T follicular helper cell (primary cell): ENCODE data around the gene ST3GAL3.
A peak's percentile ranks its signal among the peaks of the same experiment; 100 is the strongest.

Experiments
- DNase-seq: peaks from one replicate; pipeline ENCODE4 v3.0.0-alpha.2; 2020; ENCODE audit warnings: low read depth
- total RNA-seq, 2 experiments: gene quantifications; one replicate each; lab custom pipeline; 2026; lab: John Stamatoyannopoulos, UW

Gene ST3GAL3
- total RNA-seq = 2.6 to 6.4 reads per million in 2 experiments

- DNase-seq = peak; percentile 84
Observed at GRCh38 chr1:43707190-43708001, at the start of gene ST3GAL3. Gene ST3GAL3, plus strand, starts transcription at chr1:43707536. Its CDS starts 28,727 bp downstream, at chr1:43736263.

- DNase-seq = no peak
Observed at GRCh38 chr1:43659212-43660166, 47.8 kb upstream of the ST3GAL3 start.

GRCh38 chr1:43660355-43660754 lies 47.0 kb upstream of the ST3GAL3 start:
- no peak for DNase-seq

GRCh38 chr1:43664369-43664768 lies 43.0 kb upstream of the ST3GAL3 start:
- no peak for DNase-seq

- no peak for DNase-seq
Observed at GRCh38 chr1:43666608-43667007, 40.7 kb upstream of the ST3GAL3 start.

GRCh38 chr1:43668956-43669355 lies 38.4 kb upstream of the ST3GAL3 start:
- no peak for DNase-seq

- DNase-seq = no peak
Observed at GRCh38 chr1:43669878-43670277, 37.5 kb upstream of the ST3GAL3 start.

GRCh38 chr1:43671193-43671592 lies 36.1 kb upstream of the ST3GAL3 start:
- DNase-seq = no peak

- no peak for DNase-seq
Observed at GRCh38 chr1:43671626-43672330, 35.6 kb upstream of the ST3GAL3 start.

- DNase-seq = no peak
Observed at GRCh38 chr1:43673261-43673660, 34.1 kb upstream of the ST3GAL3 start.

GRCh38 chr1:43678940-43679339 lies 28.4 kb upstream of the ST3GAL3 start:
- DNase-seq = no peak

- no peak for DNase-seq
Observed at GRCh38 chr1:43683560-43683959, 23.8 kb upstream of the ST3GAL3 start.

- DNase-seq = no peak
Observed at GRCh38 chr1:43686801-43687200, 20.5 kb upstream of the ST3GAL3 start.

DNA sequence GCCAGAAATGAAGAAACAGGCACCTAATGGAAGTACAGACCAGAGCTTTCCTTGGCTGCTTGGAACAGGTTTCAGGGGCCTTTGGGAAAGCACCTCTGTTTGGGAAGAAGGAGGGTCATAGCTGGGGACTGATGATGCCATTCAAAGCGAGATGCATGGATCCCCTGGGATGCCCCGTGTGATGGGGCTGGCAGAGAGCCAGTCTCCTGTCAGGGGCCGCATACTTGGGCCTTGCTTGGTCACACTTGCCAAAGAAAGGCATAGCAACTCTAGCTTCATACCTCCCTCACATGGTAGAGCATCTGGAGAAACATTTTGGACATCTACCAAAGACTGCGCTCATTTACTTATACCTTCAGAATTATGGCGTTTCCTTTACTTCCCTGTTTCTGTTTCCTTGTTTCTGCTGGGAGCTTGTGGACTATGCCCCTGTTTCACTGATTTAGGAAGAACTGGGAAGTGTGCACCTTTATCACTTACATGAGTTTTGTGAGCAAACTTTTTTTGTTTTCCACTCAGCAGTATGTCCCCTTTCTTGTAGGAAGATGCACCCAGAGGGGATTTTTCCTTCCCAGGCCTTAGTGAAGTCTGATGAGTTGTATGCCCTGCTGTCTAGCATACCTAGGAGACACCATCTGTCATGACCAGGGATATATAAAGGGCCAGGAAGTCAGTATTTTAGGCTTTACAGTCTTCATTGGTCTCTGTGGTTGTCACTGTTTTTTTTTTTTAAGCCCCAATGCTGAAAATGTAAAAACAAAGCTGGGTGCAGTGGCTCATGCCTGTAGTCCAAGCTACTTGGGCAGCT lies 19.8 kb upstream of the ST3GAL3 start:
- no peak for DNase-seq

DNA sequence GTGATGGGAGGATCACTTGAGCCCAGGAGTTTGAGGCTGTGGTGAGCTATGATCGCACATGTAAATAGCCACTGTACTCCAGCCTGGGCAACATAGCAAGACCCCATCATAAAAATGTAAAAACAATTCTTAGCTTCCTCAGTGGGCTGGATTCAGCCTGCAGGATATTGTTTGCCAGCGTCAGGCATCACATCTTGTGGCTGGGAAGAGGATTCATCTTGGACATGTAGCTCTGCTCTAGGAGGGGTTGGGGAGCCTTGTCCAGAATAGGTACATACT lies 19.3 kb upstream of the ST3GAL3 start:
- no peak for DNase-seq

DNA sequence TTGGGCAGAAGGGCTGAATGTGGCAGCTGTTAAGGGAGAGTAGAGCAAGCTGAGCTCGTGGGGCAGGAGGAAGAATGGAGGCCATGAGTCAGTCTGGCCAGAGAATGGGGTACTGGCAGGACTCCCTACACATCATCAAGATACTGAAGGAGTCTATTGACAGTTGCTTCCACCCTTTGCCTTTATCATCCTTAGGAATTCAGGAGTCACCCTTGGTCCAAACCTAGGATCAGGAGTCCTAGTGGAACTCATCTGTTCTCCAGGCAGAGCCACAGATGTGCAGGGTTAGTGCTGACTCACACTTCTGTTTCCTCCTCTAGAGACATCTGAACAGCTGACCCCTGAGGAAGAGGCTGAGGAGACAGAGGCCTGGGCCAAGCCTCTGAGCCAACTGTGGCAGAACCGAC lies 18.7 kb upstream of the ST3GAL3 start:
- DNase-seq = no peak

DNA sequence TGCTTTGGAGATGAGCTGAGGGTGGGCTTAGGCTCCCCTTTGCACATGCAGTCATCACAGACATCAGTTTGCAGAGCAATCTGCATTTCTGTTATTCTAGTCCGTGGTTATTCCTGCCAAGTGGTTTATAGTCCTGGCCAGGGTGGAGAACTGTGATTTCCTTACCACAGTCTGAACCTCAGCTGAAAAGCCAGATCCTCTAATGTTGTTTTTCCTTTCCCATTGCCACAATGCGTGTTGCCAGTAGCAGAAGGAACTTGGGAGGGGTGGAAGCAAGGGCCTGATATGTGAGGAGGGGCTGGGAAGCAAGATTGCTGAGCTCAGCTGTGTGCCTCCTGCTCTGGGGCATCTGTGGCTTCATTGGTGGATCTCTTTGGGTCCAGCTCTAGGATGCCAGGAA lies 18.0 kb upstream of the ST3GAL3 start:
- DNase-seq = no peak

- no peak for DNase-seq
Observed at GRCh38 chr1:43691871-43692815, 15.2 kb upstream of the ST3GAL3 start.

GRCh38 chr1:43693371-43693770 lies 14.0 kb upstream of the ST3GAL3 start:
- DNase-seq = no peak

GRCh38 chr1:43699281-43699680 lies 8.1 kb upstream of the ST3GAL3 start:
- no peak for DNase-seq
